GM12878 (cell line): ENCODE results near the gene UCHL5. TPM values are rescaled to one million over a fixed set of nuclear protein-coding genes. Genes with fewer than 3 reads are reported as not detected.

Experiments used
- ATAC-seq: fragments of 200-7000 bp; cut with Tn5 transposase; 3 replicates; pipeline ENCODE4 v1.9.1; 2020; ENCODE audit warnings: mild to moderate bottlenecking, moderate library complexity
- BruUV-seq: library from RNA; stranded (reverse); fragments of 400-500 nt; replicated peaks from 2 replicates; lab custom pipeline; 2021; lab: Mats Ljungman, UMichigan
- CTCF ChIA-PET: fragments of 300-600 bp; sonication (Branson Sonifier 250); formaldehyde crosslinking; extraction: SDS; loops from one replicate; lab custom pipeline; 2021; ENCODE audit warnings: inconsistent platforms; lab: Yijun Ruan, JAX
- POLR2A ChIA-PET: fragments of 350-600 bp; formaldehyde crosslinking; extraction: SDS; loops from one replicate; lab custom pipeline; 2021; ENCODE audit warnings: inconsistent platforms; lab: Charles Lee
- RAD21 ChIA-PET: fragments of 300-600 bp; sonication (Branson Sonifier 250); formaldehyde crosslinking; loops from one replicate; lab custom pipeline; 2023; ENCODE audit warnings: antibody characterized with exemption; ENCODE audit not compliant: unreplicated experiment; lab: Charles Lee
- SMC1A ChIA-PET: fragments of 300-600 bp; sonication (Branson Sonifier 250); formaldehyde crosslinking; loops from one replicate; lab custom pipeline; 2023; ENCODE audit not compliant: unreplicated experiment, uncharacterized antibody; lab: Charles Lee
- DNase-seq: peaks from one replicate; pipeline ENCODE4 v3.0.0-alpha.2; 2011; ENCODE audit warnings: low read depth, low spot score
- FAIRE-seq: peaks from 3 replicates; lab custom pipeline; 2011; peaks lifted over from hg19 to GRCh38; lab: Jason Lieb, UNC
- H2AFZ ChIP-seq: 2 replicates; pipeline ENCODE4 v1.6.0; 2011; ENCODE audit warnings: low read depth, low read length, control low read depth; ENCODE audit not compliant: control insufficient read depth
- H3K27ac ChIP-seq: 2 replicates; pipeline ENCODE4 v1.5.1; 2011; ENCODE audit warnings: control low read depth; ENCODE audit not compliant: control insufficient read depth, insufficient read depth
- H3K27me3 ChIP-seq, 2 experiments: replicated peaks in 1 of 2; 2 replicates each; pipeline versions ENCODE4 v1.6.0 to v1.6.1; 2011; ENCODE audit warnings: low read length in 1 of 2; ENCODE audit not compliant: control insufficient read depth in 2 of 2, insufficient read depth in 2 of 2
- H3K36me3 ChIP-seq, 2 experiments: 2 replicates each; pipeline ENCODE4 v1.5.1; 2011; ENCODE audit warnings: low read length in 1 of 2; ENCODE audit not compliant: control insufficient read depth in 2 of 2, insufficient read depth in 2 of 2
- H3K4me1 ChIP-seq: 2 replicates; pipeline ENCODE4 v1.6.1; 2011; ENCODE audit warnings: mild to moderate bottlenecking, low read length, moderate library complexity, mixed read lengths; ENCODE audit not compliant: control insufficient read depth, insufficient read depth
- H3K4me2 ChIP-seq: 2 replicates; pipeline ENCODE4 v1.6.0; 2011; ENCODE audit warnings: control low read depth; ENCODE audit not compliant: control insufficient read depth, insufficient read depth
- H3K4me3 ChIP-seq: fragments of 200-600 bp; sonication (generic); 2 replicates; pipeline ENCODE4 v1.5.1; 2016
- H3K79me2 ChIP-seq: 2 replicates; pipeline ENCODE4 v1.6.0; 2011; ENCODE audit warnings: low read length; ENCODE audit not compliant: control insufficient read depth, insufficient read depth
- H3K9ac ChIP-seq: 2 replicates; pipeline ENCODE4 v1.8.0; 2011; ENCODE audit warnings: low read length, control low read depth, mixed read lengths; ENCODE audit not compliant: control insufficient read depth, insufficient read depth
- H3K9me3 ChIP-seq: replicated peaks from 3 replicates; pipeline ENCODE4 v1.5.1; 2011; ENCODE audit warnings: mild to moderate bottlenecking, low read length; ENCODE audit not compliant: control insufficient read depth, insufficient read depth
- H4K20me1 ChIP-seq: 2 replicates; pipeline ENCODE4 v1.6.0; 2011; ENCODE audit not compliant: control insufficient read depth, insufficient read depth
- ETV6 ChIP-seq, 2 experiments: fragments of 450-650 bp in 1 of 2; IDR thresholded peaks in 1 of 2; conservative IDR thresholded peaks in 1 of 2; 2 replicates each; pipeline ENCODE4 v1.6.1; 2014; ENCODE audit warnings: antibody characterized with exemption in 1 of 2, borderline replicate concordance in 1 of 2, low read depth in 1 of 2, mild to moderate bottlenecking in 1 of 2, moderate library complexity in 1 of 2
- MTA2 ChIP-seq: fragments of 450-650 bp; IDR thresholded peaks from 2 replicates; pipeline ENCODE4 v1.6.1; 2016; ENCODE audit warnings: low read depth, mild to moderate bottlenecking, moderate library complexity
- SIN3A ChIP-seq: IDR thresholded peaks from 2 replicates; pipeline ENCODE4 v1.6.1; 2012; ENCODE audit warnings: low read depth, low read length, improper control_type of control experiment
- WGBS: methylation state at CpG from one replicate; pipeline ENCODE4 v1.1.6; 2016; ENCODE audit warnings: low lambda C conversion rate; ENCODE audit not compliant: insufficient replicate concordance, insufficient coverage; ENCODE audit errors: missing lambda C conversion rate; 5-methylcytosine and 5-hydroxymethylcytosine counted together
- in situ Hi-C: fragments of 300-500 bp; cut with MboI; formaldehyde crosslinking; loops from 9 replicates; pipeline ENCODE4 v1.14.3; 2018; ENCODE audit warnings: mixed read lengths
- intact Hi-C: fragments of 100-400 bp; cut with micrococcal nuclease; formaldehyde crosslinking; loops from one replicate; pipeline ENCODE4 v1.14.2; 2022; ENCODE audit not compliant: unreplicated experiment
- polyA plus RNA-seq, 11 experiments: library from polyadenylated mRNA; depleted of rRNA in 4 of 11; unstranded in 6 of 11; stranded (reverse) in 5 of 11; fragments of >200 nt; fragmentation: Nextera tagmentation in 4 of 11; fragmentation: Illumina TruSeq in 1 of 11; extraction: Ambion mirVana in 4 of 11; extraction: Trizol in 1 of 11; gene quantifications; 1 replicate in 1 of 11; 2 replicates in 10 of 11; pipeline versions ENCODE4 v1.2.1 to v1.2.3, GENCODE V29; 2011 to 2016; ENCODE audit warnings: inconsistent platforms in 2 of 11, missing spikeins in 2 of 11, low read depth in 1 of 11
- total RNA-seq, 4 experiments: library from RNA; depleted of rRNA in 3 of 4; stranded (reverse); fragments of >200 nt in 3 of 4; fragmentation: Illumina TruSeq in 1 of 4; extraction: Trizol in 1 of 4; gene quantifications; 2 replicates each; pipeline versions ENCODE4 v1.2.1 to v1.2.3, GENCODE V29; 2013 to 2021
- TF ChIP-seq, protein P1 (sequence below): IDR thresholded peaks from 2 replicates; pipeline ENCODE4 v1.6.1; 2011; ENCODE audit warnings: mild to moderate bottlenecking, low read depth, low read length, moderate library complexity; ENCODE audit not compliant: insufficient replicate concordance

UCHL5 gene
- total and polyA plus RNA-seq, 10 of the 15 experiments (the other 5 are each of a cell fraction or from before 2014, with no cell fraction given), result 30.1 to 179 (median 60.1) TPM

DNA sequence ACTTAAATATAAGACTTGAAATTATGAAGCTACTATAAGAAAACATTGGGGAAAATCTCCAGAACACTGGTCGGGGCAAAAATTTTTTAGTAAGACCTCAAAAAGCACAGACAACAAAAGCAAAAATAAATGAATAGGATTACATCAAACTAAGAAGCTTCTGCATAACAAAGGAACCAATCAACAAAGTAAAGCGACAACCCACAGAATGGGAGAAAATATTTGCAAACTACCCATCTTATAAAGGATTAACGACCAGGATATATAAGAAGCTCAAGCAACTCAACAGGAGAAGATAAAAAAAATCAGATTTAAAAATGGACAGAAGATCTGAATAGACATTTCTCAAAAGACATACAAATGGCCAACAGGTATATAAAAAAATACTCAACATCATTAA, 19.1 kb downstream of the UCHL5 start:
- Histone ChIP-seq H3K4me3 (no peak overlapping the region), H3K9ac (no peak overlapping the region), H4K20me1 (no peaks in the 10 kb centered on the region), H3K27ac (no peak overlapping the region), H3K4me2 (no peak overlapping the region), H3K36me3 (peaks cover 1 to 10% of the 10 kb centered on the region in 2 experiments; a peak in 3 of 4 replicates), H2AFZ (no peak overlapping the region), H3K4me1 (no peaks in the 10 kb centered on the region), H3K9me3 (no peaks in the 10 kb centered on the region), H3K79me2 (peaks cover 15% of the 10 kb centered on the region), H3K27me3 (no peaks in the 10 kb centered on the region)
- ChIA-PET CTCF (interaction anchor here (1.1 to 2.3 kb wide), 5 partner anchors 8 to 83 kb away, joined by 3 to 6 read pairs (median 5); partner anchors contain the start of gene UCHL5), SMC1A (interaction anchor here (0.9 to 1.9 kb wide), 2 partner anchors 10 to 12 kb away, joined by 3 to 10 read pairs; no protein-coding TSS in a partner anchor), POLR2A (no interaction called here), RAD21 (no interaction called here)
- intact Hi-C loops (no loop called here), in situ Hi-C loops (no loop called here)
- BruUV-seq, result no TSS peak
- 96% methylated on average over 3 of the region's 3 CpGs for WGBS
- ATAC-seq, result no peak
- FAIRE-seq, result no peak
- no peak for DNase-seq
- TF ChIP-seq MTA2 (no peak), ETV6 (conservative IDR thresholded peaks at IDR 0.05 in 1 of 2, IDR thresholded peaks at IDR 0.05 in 1 of 2; ENCODE audit: borderline replicate concordance in 1 of 2, low read depth in 1 of 2) (no peak), SIN3A (no peak)
- TF ChIP-seq, protein P1, sequence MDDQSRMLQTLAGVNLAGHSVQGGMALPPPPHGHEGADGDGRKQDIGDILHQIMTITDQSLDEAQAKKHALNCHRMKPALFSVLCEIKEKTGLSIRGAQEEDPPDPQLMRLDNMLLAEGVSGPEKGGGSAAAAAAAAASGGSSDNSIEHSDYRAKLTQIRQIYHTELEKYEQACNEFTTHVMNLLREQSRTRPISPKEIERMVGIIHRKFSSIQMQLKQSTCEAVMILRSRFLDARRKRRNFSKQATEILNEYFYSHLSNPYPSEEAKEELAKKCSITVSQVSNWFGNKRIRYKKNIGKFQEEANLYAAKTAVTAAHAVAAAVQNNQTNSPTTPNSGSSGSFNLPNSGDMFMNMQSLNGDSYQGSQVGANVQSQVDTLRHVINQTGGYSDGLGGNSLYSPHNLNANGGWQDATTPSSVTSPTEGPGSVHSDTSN, result no peak
